HG03196 (cell line): Measurements from ENCODE around the gene XAB2.
"Not testable (repeated sequence)": the region's sequence is repeated elsewhere in the genome, so short reads cannot be mapped to it uniquely, and the experiment has no call there.

Experiments
- ATAC-seq: cut with Tn5 transposase; IDR thresholded peaks from one replicate; pipeline ENCODE4 v1.9.1; 2021; ENCODE audit not compliant: unreplicated experiment

Gene XAB2

DNA sequence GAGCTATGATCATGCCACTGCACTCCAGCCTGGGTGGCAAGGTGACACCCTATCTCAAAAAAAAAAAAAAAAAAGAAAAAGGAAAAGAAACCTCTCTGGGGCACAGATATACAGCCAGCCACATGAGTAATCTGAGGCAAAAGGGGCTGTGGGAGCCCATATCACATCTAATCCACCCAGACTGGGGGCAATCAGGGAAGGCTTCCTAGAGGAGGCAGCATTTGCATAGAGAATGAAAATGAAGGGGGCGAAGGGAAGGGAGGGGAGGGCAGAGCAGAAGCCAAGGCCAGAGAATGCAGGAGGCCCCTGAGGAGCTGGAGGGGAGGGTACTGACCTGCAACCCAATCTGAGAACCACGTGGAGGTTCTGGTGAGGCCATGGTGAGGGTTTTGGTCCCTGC is 20.8 kb upstream of the XAB2 start:
- ATAC-seq, result no peak

DNA sequence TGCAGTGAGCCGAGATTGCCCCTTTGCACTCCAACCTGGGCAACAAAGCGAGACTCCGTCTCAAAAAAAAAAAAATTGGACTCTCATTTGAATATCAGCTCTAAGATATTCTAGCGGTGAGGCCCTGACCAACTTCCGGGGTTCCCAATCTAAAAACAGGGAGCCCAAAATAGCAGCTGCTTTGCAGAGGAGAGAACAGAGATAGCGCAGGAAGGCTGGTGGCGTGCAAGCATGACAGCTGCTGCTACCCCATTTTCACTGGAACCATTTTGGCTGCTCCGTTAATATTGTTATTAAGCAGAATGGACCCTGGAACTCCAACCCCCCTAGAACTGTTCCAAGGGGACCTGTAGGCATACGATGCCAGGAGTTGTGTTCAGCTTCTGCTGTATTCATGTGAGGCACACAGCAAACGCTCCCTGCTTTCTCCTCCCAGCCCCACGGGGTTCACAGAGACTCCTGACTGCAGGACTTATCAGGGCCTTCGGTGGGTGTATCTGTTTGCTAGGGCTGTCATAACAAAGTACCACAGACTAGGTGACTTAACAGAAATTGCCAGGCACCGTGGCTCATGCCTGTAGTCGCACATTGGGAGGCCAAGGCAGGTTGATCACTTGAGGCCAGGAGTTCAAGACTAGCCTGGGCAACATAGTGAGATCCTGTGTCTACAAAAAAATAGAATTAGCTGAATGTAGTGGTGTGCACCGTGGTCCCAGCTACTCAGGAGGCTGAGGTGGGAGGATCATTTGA is 19.1 kb upstream of the XAB2 start:
- no peak for ATAC-seq

DNA sequence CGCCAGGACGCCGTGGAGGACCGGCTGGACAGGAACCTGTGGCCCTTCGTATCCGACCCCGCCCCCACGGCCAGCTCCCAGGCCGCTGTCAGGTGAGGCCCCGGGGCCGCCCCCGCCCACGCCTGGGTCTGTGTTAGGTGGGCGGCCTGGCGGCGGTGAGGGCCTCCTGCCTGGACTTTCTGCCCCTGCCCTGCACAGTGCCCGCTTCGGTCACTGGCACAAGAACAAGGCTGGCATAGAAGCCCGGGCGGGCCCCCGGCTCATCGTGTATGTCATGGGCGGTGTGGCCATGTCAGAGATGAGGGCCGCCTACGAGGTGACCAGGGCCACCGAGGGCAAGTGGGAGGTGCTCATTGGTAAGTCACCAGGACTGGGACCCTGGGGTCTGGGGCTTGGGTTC is 17.8 kb upstream of the XAB2 start:
- no peak for ATAC-seq

DNA sequence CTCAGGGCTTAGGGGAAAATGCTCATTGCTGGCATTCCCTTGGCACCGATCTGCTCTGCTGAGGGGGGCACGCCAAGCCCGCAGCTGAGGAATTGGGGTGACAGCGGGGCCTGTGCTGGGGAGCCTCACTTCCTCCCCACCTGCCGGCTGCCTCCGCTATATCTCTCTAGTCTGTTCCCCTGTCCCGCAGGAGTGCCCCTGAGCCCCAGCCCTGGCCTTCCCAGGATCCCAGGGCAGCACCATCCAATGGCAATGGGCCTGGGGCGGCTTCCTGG is 17.0 kb upstream of the XAB2 start:
- ATAC-seq, result no peak

DNA sequence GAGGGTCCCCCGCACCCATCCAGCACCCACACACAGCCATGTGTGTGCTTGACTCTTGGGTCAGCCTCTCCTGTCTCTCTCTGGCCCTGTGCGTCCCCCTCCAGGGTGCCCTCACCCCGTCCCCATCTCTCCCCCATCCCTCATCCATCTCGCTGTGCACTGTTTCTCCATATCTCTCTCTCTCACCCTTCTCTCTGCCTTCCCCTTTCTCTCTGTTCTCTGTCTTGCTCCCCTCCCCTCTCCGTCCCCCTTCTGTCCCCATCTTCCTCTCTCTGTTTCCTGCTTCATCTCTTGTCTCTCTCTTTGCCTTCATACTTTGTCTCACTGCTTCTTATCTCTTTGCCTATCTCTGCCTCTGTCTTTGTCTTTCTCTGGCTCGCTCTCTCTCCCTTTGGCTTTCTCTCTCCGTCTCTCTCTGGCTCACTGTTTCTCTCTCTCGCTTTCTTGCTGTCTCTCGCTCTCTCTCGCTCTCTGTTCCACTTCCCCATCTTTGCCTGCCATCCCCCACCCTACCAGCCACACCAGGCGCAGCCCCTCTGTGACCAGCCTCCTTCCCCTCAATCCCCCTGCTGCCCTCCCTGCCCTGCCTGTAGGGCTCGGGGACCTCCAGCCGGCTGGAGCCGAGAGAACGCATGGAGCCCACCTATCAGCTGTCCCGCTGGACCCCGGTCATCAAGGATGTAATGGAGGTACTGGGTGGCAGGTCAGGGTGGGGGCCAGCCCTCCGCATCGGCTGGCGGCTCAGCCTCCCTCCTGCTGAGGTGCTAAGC is 16.5 kb upstream of the XAB2 start:
- ATAC-seq, result no peak

DNA sequence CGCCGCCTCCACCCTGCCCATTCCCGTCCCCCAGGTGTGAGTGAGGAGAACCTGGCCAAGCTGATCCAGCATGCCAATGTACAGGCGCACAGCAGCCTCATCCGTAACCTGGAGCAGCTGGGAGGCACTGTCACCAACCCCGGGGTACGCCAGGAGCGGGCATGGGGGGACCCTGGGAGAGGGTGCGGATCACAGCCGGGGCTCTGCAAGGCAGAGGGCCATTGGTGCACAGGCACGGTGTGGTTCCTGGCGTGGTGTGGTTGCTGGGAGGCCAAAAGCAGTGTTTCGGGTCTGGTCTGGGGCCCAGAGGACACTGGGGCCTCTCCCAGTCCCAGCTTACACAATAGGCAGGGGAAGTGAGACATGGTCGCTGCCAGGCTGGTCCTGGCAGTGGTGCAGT is 15.8 kb upstream of the XAB2 start:
- no peak for ATAC-seq

DNA sequence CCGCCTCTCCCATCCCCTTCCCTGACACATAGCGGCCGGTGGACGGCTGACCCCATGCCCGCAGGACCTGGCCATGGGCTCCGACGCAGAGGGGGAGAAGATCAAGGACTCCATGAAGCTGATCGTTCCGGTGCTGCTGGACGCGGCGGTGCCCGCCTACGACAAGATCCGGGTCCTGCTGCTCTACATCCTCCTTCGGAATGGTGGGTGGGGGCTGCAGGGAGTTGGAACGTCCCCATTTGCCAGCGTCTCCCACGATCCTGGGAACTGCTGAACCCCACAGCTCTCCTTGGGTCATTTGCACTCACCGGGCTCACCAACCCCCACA is 15.2 kb upstream of the XAB2 start:
- no peak for ATAC-seq

DNA sequence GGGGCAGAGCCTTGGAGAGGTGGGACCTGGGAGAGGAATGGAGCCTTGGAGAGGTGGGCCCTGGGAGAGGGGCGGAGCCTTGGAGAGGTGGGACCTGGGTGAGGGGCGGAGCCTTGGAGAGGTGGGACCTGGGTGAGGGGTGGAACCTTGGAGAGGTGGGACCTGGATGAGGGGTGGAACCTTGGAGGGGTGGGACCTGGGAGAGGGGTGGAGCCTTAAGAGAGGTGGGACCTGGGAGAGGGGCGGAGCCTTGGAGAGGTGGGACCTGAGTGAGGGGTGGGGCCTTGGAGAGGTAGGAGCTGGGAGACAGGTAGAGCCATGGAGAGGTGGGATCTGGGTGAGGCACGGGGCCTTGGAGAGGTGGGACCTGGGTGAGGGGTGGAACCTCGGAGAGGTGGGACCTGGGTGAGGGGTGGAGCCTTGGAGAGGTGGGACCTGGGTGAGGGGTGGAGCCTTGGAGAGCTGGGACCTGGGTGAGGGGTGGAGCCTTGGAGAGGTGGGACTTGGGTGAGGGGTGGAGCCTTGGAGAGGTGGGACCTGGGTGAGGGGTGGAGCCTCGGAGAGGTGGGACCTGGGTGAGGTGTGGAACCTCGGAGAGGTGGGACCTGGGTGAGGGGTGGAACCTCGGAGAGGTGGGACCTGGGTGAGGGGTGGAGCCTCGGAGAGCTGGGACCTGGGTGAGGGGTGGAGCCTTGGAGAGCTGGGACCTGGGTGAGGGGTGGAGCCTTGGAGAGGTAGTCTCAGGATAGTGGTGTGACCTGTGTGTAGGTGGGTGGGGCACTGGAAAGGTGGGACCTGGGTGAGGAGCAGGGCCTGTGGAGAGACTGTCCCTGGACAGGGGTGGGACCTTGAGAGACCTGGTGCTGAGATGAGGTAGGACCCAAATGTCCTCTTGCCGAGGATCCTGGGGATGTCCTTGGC is 14.5 kb upstream of the XAB2 start:
- ATAC-seq, result not testable (repeated sequence)

DNA sequence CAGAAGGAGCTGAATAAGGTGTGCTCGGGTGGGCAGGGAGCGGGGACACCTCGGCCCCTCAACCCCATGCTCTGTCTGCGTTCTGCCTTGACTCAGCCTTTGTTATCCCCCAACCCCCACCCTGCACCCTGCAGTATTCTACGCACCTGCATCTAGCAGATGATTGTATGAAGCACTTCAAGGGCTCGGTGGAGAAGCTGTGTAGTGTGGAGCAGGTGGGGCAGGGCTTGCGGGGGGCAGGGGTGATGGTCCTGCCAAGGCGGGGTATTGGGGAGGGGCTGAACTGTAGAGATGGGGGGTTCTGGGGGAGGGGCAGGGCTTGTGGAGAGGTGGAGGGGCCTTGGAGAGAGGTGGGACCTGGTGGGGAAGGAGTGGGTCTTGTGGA is 13.7 kb upstream of the XAB2 start:
- no peak for ATAC-seq

DNA sequence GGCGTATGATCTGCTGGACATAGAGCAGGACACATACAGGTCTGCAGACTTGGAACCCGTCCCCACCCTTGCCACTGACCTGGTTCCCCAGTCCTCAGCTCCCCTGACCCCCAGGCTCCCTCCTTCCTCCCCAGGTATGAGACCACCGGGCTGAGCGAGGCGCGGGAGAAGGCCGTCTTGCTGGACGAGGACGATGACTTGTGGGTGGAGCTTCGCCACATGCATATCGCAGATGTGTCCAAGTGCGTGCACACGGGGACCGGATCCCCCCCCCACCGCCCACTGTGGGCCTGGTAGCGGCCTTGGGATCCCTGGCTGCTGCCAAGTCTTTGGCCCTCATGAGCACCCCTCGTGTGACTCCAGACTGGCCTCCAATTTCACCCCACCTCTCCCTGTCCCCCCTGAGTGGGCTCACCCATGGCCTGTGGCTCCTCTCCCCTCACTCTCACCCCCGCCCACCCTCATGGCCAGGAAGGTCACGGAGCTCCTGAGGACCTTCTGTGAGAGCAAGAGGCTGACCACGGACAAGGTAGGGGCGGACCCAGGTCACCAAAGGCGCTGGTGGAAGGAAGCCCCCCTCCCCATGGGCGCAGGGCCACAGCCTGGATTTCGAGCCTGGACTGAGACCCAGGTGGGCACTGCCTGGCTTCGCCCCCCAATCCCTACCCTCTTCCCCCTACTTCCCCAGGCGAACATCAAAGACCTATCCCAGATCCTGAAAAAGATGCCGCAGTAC is 13.1 kb upstream of the XAB2 start:
- no peak for ATAC-seq

DNA sequence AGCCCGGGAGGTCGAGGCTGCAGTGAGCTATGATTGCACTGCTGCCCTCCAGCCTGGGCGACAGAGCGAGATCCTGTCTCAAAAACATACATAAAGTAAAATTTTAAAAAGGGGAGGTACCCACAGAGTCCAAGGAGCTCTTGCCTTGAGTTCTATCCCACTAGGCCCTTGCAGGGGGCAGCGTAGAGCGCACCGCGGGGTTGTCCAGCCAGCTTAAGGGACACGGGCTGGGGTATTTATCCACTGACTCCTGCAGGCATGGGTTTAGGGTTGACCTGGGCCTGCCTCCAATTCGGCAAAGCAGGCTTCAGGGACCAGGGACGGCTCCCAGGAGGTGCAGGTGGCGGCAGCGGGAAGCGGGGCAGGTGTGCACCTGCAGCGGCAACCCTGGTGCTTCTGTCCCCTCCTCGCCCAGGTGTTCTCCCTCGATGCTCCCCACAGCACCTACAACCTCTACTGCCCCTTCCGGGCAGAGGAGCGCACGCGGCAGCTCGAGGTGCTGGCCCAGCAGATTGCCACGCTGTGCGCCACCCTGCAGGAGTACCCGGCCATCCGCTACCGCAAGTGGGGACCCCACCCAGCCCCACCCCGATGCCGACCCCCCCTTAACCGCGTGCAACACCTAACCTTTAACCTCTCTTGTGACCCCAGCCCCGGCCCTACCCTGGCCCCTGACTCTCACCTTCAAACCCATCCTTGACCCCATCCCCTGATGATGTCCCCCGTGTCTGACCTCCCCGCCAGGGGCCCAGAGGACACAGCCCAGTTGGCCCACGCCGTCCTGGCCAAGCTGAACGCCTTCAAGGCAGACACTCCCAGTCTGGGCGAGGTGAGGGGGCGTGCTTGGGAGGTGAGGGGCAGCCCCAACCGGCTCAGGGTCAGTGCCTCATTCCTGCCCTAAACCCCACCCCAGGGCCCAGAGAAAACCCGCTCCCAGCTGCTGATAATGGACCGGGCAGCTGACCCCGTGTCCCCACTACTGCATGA is 12.2 kb upstream of the XAB2 start:
- ATAC-seq, result no peak

DNA sequence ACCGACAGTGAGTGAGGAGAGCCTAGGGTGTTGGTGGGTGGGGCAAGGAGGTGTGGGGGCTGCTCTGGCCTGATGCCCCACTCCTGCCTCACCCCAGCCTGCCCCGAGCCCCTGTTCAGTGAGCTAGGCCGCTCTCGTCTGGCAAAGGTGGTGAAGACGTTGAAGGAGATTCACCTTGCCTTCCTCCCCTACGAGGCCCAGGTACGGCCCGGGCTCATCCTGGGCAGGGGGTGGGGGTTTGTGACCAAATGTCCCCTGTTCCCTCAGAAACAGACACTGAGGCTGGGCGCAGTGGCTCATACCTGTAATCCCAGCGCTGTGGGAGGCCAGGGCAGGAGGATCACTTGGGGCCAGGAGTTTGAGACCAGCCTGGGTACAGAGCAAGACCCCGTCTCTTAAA is 11.5 kb upstream of the XAB2 start:
- no peak for ATAC-seq

DNA sequence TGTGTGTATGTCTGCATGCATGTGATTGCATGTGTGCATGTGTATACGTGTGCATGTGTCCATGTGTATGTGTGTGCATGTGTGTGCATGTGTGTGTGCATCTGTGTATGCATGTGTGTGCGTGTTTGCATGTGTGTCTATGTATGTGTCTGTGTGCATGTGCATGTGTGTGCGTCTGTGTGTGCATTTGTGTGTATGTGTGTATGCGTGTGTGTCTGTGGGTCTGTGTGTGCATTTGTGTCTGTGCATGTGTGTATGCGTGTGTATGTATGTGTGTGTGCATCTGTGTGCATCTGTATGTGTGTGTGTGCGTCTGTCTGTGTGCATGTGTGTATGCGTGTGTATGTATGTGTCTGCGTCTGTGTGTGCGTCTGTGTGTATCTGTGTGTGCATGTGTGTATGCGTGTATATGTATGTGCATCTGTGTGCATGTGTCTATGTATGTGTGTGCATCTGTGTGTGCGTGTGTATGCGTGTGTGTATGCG is 10.6 kb upstream of the XAB2 start:
- ATAC-seq, result no peak

DNA sequence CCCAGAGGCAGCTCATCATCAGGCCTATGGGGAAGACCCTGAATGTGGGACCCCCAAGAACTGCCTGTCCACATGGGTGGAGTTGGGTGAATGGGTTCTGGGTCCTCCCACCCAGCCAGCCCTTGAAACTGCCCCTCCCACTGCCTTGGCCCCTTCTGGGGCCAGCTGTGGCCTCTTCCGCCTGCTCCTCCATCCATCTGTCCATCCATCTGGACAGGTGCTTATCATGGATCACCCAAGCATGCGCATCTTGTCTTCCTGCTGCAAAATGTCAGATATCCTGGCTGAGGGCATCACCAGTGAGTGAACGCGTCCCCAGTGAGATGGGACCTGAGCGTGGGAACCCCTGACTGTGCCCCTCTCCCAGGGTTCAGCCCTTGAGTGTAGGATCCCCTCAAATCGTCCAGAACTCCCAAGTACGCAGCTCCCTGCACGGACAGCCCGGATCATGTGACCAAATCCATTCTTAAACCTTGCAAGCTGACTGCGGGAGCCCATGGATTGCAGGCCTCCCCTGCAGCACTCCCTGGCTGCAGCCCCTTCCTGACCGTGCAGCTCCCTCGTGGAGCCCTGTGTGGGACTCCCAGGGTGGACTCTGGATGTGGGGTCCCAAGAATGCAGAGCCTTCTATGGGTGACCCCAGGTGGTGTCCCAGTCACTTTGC is 9.6 kb upstream of the XAB2 start:
- no peak for ATAC-seq

DNA sequence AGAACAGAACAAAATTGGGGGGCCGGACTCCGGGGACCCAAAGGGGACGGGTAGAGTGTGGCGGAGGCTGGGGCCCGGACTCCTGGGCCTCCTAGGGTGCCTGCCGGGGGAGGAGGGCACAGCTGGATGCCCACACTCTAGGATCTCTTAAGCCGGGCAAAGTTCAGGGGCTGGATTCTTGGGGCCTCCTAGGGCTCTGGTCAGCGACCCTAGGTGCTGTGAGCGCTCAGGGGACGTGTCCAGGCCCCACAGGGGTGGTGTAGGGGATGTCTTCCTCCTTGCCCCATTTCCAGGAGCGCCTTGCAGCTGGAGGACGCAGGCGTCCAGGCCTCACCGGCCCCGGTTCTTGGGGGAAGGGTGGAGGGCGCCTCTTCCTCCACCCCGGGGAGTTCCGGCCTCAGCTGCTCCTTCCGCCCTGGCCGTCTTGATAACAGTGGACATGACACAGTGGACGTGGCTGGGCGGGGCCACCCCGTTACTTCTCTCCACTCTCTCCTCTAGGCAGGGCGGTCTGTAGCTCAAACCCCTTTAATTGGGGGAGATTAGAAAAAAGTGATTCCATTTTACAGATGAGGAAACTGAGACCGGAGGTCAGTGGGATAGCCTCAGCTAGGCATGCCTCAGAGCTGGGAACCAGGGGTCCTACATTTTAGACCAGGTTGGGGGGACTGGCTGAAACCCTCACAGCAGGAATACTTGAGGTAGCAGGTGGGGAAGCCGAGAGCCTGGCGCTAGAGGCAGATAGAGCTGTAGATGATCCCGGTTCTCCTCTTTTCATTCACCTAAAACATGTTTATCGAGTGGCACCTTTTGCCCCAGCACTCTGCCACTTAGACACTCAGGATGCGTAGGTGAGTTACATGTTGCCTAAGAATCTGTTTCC is 8.3 kb upstream of the XAB2 start:
- peak; percentile 16 for ATAC-seq

DNA sequence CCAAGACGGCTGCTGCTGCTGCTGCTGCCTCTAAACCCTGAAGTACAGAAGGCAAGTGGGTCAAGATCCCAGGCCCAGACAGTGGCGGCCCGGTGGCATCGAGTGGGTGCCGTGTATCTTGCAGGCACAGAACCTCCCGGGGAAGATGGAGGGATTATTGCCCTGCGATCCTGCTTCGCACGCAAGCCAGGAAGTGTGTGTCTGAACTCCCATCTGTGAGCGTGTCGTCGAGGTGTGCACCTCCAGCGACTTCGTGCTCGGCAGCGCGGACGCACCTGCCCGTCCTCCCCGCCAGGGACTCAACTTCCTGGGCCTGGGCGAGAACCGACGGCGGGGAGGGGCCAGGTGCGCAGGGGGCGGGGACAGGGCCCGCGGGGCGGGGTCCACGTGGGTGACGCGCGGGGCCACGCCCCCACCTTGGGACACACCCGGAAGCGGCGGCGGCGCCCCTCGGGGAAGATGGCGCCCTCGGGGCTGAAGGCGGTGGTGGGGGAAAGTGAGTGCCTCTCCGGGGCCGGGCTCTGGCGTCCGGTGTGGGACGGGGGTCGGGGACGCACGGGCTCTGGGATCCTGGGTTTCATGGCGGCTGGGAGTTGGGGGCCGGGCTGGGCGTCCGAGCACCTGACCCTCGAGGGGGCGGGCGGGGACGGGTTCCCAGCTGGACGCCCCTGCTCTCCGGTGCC is 7.5 kb upstream of the XAB2 start, which contains the start of gene STXBP2:
Gene STXBP2 (plus strand): TSS at position 420 of the 683 bp plus-strand sequence. CDS start 40 bp downstream, at position 460.
- ATAC-seq, result peak; percentile 41

DNA sequence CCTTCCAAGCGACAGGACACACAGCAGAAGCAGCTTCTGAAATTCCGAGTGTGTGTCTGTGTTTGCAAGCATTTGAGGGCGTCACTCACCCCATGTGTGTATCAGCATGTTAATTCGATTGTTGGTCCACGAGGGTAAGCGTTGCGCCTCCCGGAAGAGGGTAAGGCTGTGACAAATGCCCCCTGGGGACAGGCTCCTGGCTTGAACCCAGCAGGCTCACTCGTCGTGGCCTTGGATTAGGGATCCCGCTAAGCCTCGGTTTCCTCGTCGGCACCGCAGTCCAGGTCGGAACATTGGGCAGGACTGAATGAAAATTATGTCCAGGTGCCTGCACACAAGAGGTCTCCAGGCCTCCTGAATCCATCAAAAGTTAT is 7.0 kb upstream of the XAB2 start:
- ATAC-seq, result no peak

DNA sequence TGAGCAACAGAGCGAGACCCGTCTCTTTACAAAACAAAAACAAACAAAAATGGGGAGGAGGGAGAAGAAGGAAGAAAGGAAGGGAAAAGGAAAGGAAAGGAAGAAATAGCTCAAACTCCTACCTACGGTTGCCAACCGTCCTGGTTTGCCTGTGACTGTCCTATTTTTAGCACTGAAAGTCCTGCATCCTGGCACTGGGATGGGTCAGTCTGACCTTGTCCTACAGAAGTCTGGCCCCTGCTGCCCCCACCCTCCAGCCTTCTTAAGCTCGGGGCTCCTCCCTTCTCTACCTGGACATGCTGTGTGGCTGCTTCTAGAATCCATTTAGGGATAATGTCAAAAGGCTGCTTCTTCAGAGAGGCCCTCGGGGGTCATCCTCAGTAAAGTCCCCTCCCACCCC is 6.3 kb upstream of the XAB2 start:
- no peak for ATAC-seq
